Spleen (tissue), 11 donors: Measurements from ENCODE around the gene QDPR. TPM values are rescaled to one million over a fixed set of nuclear protein-coding genes. Genes with fewer than 3 reads are reported as not detected.

Experiments
- DNase-seq: peaks from one replicate; pipeline ENCODE4 v3.0.0-alpha.2; 2020
- H3K27ac ChIP-seq, 8 donors: fragments of 200-600 bp; sonication (generic) in 7 of 8; 1 replicate in 4 of 8; 2 replicates in 4 of 8; pipeline versions ENCODE4 v1.5.0 to v1.8.0; 2016 to 2021; ENCODE audit warnings: inconsistent platforms in 4 of 8, mild to moderate bottlenecking in 4 of 8, moderate library complexity in 1 of 8
- H3K27me3 ChIP-seq, 7 donors: fragments of 200-600 bp; sonication (generic) in 6 of 7; replicated peaks in 1 of 7; 1 replicate in 4 of 7; 2 replicates in 3 of 7; pipeline versions ENCODE4 v1.5.0 to v1.8.0; 2016 to 2021; ENCODE audit warnings: inconsistent platforms in 3 of 7, mild to moderate bottlenecking in 1 of 7
- H3K36me3 ChIP-seq, 6 donors: fragments of 200-600 bp; sonication (generic) in 5 of 6; 1 replicate in 4 of 6; 2 replicates in 2 of 6; pipeline versions ENCODE4 v1.5.0 to v1.8.0; 2016 to 2021; ENCODE audit warnings: inconsistent platforms in 2 of 6
- H3K4me1 ChIP-seq, 6 donors: fragments of 200-600 bp; sonication (generic) in 5 of 6; 1 replicate in 3 of 6; 2 replicates in 3 of 6; pipeline versions ENCODE4 v1.5.0 to v1.8.0; 2016 to 2021; ENCODE audit warnings: inconsistent platforms in 3 of 6
- H3K4me3 ChIP-seq, 8 donors: fragments of 200-600 bp; sonication (generic) in 7 of 8; 1 replicate in 4 of 8; 2 replicates in 4 of 8; pipeline versions ENCODE4 v1.5.0 to v1.8.0; 2016 to 2021; ENCODE audit warnings: inconsistent platforms in 4 of 8, mild to moderate bottlenecking in 4 of 8, moderate library complexity in 2 of 8
- H3K9me3 ChIP-seq, 8 donors: fragments of 200-600 bp; sonication (generic) in 7 of 8; 1 replicate in 4 of 8; 2 replicates in 4 of 8; pipeline versions ENCODE4 v1.5.0 to v1.8.0; 2016 to 2021; ENCODE audit warnings: inconsistent platforms in 4 of 8
- CTCF ChIP-seq, 11 experiments: fragments of 200-600 bp in 7 of 11; fragments of 450-650 bp in 4 of 11; sonication (generic) in 4 of 11; IDR thresholded peaks in 8 of 11; conservative IDR thresholded peaks in 3 of 11; 1 replicate in 7 of 11; 2 replicates in 4 of 11; pipeline versions ENCODE4 v1.4.0 to v1.8.0; 2016 to 2021; ENCODE audit warnings: antibody characterized with exemption in 11 of 11, inconsistent platforms in 4 of 11, mild to moderate bottlenecking in 1 of 11
- POLR2A ChIP-seq, 3 donors: fragments of 450-650 bp; IDR thresholded peaks; one replicate each; pipeline ENCODE4 v1.5.1; 2017; ENCODE audit warnings: antibody characterized with exemption in 3 of 3, mild to moderate bottlenecking in 1 of 3
- POLR2AphosphoS5 ChIP-seq, 3 donors: sonication (generic); formaldehyde crosslinking; IDR thresholded peaks; one replicate each; pipeline ENCODE4 v1.5.1; 2017; ENCODE audit warnings: antibody characterized with exemption in 3 of 3
- WGBS, 5 donors: extraction: QIAGEN DNeasy Blood & Tissue Kit in 3 of 5; methylation state at CpG; one replicate each; pipeline versions ENCODE4 v1.1.5 to v1.1.7; 2013 to 2018; 5-methylcytosine and 5-hydroxymethylcytosine counted together
- intact Hi-C: fragments of 100-400 bp; cut with DNase I; formaldehyde crosslinking; loops from one replicate; pipeline ENCODE4 v1.15.0; 2023; ENCODE audit warnings: low total_unique reads
- polyA plus RNA-seq, 3 donors: library from polyadenylated mRNA; stranded (reverse); fragments of 200-250 nt; gene quantifications; one replicate each; pipeline ENCODE4 v1.2.1, GENCODE V29; 2013
- total RNA-seq, 7 donors: library from RNA; depleted of rRNA in 3 of 7; stranded (reverse); fragments of >200 nt in 3 of 7; fragmentation: NEBNext Ultra II Directional in 4 of 7; extraction: Animal tissue kit (Norgen Biotek cat#: 25700) in 4 of 7; gene quantifications; one replicate each; pipeline versions ENCODE4 v1.1.0 to v1.2.1, GENCODE V29; 2016 to 2021
- donor health status: healthy with polysubstance abuse.
- donor health status: DM: no; HTN: no; CAD: no; lungs with moderate emphysema.
- donor health status: DM: no; HTN: no; CAD: no.
- donor health status: Bipolar disorder and iron deficiency.
- donor health status: healthy.
- donor health status: DM: no; HTN: no; CAD: no.
- donor health status: DM: yes; HTN: yes; CAD: no.

The QDPR gene
- total and polyA plus RNA-seq, 10 donors, result 3.8 to 23.9 (median 16.2) TPM

- H3K27ac ChIP-seq, result no peak overlapping the region
- DNase-seq, result no peak
- no peak for TF ChIP-seq POLR2AphosphoS5 (IDR thresholded peaks at IDR 0.05)
- H3K27me3 ChIP-seq, result peaks cover 0 to 4% (median 0%) of the 10 kb centered on the region in 7 donors
- no peaks in the 10 kb centered on the region for H3K36me3 ChIP-seq
- H3K9me3 ChIP-seq, result no peaks in the 10 kb centered on the region
- no peaks in the 10 kb centered on the region for H3K4me1 ChIP-seq
- no peak overlapping the region for H3K4me3 ChIP-seq
- 88 to 94% (median 93%) methylated on average over 4 of the region's 4 CpGs for WGBS, 5 donors
- intact Hi-C loops, result no loop called here
Measured at GRCh38 chr4:17558941-17559708, 47.2 kb upstream of the QDPR start.

- Histone ChIP-seq H3K4me1 (no peaks in the 10 kb centered on the region), H3K36me3 (no peaks in the 10 kb centered on the region), H3K27me3 (peaks cover 0 to 4% (median 0%) of the 10 kb centered on the region in 7 donors), H3K9me3 (no peaks in the 10 kb centered on the region), H3K4me3 (no peak overlapping the region), H3K27ac (no peak overlapping the region)
- WGBS, 5 donors, result 83 to 89% (median 84%) methylated on average over 5 of the region's 5 CpGs
- intact Hi-C loops, result no loop called here
- TF ChIP-seq POLR2AphosphoS5 (IDR thresholded peaks at IDR 0.05) (no peak), POLR2A (IDR thresholded peaks at IDR 0.05) (no peak), CTCF (IDR thresholded peaks at IDR 0.05 in 8 of 11, conservative IDR thresholded peaks at IDR 0.05 in 3 of 11) (no peak)
- DNase-seq, result no peak
Measured at GRCh38 chr4:17557880-17558279, 46.0 kb upstream of the QDPR start.

- intact Hi-C loops, result no loop called here
- Histone ChIP-seq H3K27ac (no peak overlapping the region), H3K4me1 (no peaks in the 10 kb centered on the region)
Measured at GRCh38 chr4:17556498-17556897, 44.6 kb upstream of the QDPR start.

GRCh38 chr4:17554568-17554967 is 42.7 kb upstream of the QDPR start:
- no peak overlapping the region for H3K4me3 ChIP-seq
- H3K4me1 ChIP-seq, result peaks cover 0 to 5% (median 0%) of the 10 kb centered on the region in 6 donors
- no peaks in the 10 kb centered on the region for H3K36me3 ChIP-seq
- peaks cover 0 to 7% (median 0%) of the 10 kb centered on the region in 7 donors for H3K27me3 ChIP-seq
- 63 to 86% (median 80%) methylated on average over 4 of the region's 4 CpGs for WGBS, 5 donors
- H3K27ac ChIP-seq, result no peak overlapping the region
- TF ChIP-seq CTCF (IDR thresholded peaks at IDR 0.05 in 8 of 11, conservative IDR thresholded peaks at IDR 0.05 in 3 of 11), result no peak
- TF ChIP-seq POLR2AphosphoS5 (IDR thresholded peaks at IDR 0.05), result no peak
- TF ChIP-seq POLR2A (IDR thresholded peaks at IDR 0.05), result no peak
- intact Hi-C loops, result no loop called here
- no peaks in the 10 kb centered on the region for H3K9me3 ChIP-seq
- DNase-seq, result no peak

More at GRCh38 chr4:17556498-17556897, 44.6 kb upstream of the QDPR start:
- no peaks in the 10 kb centered on the region for H3K36me3 ChIP-seq
- TF ChIP-seq POLR2A (IDR thresholded peaks at IDR 0.05), result no peak
- no peak for TF ChIP-seq POLR2AphosphoS5 (IDR thresholded peaks at IDR 0.05)
- TF ChIP-seq CTCF (IDR thresholded peaks at IDR 0.05 in 8 of 11, conservative IDR thresholded peaks at IDR 0.05 in 3 of 11), result no peak
- H3K4me3 ChIP-seq, result no peak overlapping the region
- H3K27me3 ChIP-seq, result peaks cover 0 to 7% (median 0%) of the 10 kb centered on the region in 7 donors
- DNase-seq, result no peak
- no peaks in the 10 kb centered on the region for H3K9me3 ChIP-seq
